GM18499 (cell line): ENCODE measurements around the gene EFCAB12.
"Not testable (repeated sequence)": the region's sequence is repeated elsewhere in the genome, so short reads cannot be mapped to it uniquely, and the experiment has no call there.

Experiments used
- ATAC-seq: cut with Tn5 transposase; IDR thresholded peaks from one replicate; pipeline ENCODE4 v1.9.1; 2021; ENCODE audit warnings: moderate number of reproducible peaks; ENCODE audit not compliant: insufficient read depth, unreplicated experiment

The EFCAB12 gene

GRCh38 chr3:129371041-129371826 is 57.2 kb downstream of the EFCAB12 start:
- no peak for ATAC-seq

GRCh38 chr3:129370248-129370964 is 58.0 kb downstream of the EFCAB12 start:
- ATAC-seq, result no peak

DNA sequence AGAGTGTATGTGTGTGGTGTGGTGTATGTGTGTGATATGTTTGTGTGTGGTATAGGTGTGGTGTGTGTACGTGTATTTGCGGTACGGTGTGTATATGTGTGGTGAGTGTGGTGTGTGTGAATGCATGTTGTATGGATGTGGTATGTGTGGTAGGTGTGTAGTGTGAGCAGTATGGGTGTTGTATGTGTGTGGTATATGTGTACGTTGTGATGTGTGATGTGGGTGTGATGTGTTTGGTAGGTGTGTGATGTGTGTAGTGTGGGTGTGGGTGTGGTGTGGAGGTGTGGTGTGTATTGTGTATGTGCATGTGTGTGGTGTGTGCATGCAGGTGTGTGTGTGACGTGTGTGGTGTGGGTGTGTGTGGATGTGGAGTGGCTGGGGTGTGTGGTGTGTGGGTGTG is 58.7 kb downstream of the EFCAB12 start:
- ATAC-seq, result no peak

GRCh38 chr3:129367821-129368220 is 60.6 kb downstream of the EFCAB12 start:
- ATAC-seq, result no peak

GRCh38 chr3:129366312-129366831 is 62.1 kb downstream of the EFCAB12 start:
- no peak for ATAC-seq

DNA sequence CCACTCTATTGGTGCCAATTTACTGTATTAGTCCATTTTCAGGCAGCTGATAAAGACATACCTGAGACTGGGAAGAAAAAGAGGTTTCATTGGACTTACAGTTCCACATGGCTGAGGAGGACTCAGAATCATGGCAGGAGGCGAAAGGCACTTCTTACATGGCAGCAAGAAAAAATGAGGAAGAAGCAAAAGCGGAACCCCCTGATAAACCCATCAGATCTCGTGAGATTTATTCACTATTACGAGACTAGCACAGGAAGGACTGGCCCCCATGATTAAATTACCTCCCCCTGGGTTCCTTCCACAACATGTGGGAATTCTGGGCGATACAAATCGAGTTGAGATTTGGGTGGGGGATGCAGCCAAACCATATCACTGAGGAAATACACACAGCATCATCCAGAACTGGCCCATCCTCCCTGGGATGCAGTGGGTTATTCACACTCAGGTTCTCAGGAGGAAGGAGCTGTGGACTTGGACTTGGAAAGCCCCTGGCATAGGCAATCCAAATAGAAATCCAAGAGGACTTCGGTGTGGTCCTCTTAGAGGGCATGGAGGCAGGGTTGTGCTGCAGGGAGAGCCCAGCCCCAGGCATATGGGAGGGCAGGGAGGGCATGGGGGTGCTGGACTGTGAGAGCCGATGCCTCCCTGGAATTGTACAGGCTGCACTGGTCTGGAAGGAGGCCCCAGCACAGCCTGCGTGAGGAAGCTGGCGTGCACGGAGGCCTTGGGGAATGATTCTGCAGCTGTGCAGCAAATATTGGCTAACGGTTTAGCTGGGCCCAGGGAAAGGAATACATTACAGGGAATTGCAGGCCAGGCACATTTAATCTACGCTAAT is 62.9 kb downstream of the EFCAB12 start:
- no peak for ATAC-seq

GRCh38 chr3:129364811-129365210 is 63.6 kb downstream of the EFCAB12 start:
- not testable (repeated sequence) for ATAC-seq

DNA sequence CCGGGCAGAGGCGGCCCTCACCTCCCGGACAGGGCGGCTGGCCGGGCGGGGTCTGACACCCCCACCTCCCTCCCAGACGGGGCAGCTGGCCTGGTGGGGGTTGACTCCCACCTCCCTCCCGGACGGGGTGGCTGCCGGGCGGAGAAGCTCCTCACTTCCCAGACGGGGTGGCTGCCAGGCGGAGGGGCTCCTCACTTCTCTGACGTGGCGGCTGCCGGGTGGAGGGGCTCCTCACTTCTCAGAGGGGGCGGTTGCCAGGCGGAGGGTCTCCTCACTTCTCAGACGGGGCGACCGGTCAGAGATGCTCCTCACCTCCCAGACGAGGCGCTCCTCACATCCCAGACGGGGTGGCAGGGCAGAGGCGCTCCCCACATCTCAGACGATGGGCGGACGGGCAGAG is 65.1 kb downstream of the EFCAB12 start:
- ATAC-seq, result not testable (repeated sequence)

GRCh38 chr3:129360705-129361460 is 67.6 kb downstream of the EFCAB12 start:
- no peak for ATAC-seq

DNA sequence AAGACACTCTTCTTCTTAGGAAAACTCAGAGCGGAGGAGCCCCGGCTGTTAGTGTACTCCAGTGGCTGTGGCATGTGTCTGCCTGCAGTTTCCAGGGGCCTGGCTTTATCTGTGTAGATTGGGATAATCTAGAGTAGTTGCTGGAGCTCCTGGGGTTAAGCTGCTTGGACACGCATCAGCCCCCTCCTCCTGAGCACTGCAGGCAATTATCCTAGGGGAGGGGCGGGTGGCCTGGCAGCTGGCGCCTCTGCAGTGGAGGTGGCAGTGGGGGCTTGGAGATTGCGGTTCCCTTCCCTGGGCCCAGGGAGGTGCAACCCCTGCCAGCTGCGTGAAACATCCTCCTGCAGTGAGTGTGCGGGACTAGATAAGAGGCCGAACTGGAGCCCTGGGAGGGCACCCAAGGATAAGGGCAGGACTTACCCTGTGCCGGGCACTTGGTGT is 68.2 kb downstream of the EFCAB12 start:
- no peak for ATAC-seq

DNA sequence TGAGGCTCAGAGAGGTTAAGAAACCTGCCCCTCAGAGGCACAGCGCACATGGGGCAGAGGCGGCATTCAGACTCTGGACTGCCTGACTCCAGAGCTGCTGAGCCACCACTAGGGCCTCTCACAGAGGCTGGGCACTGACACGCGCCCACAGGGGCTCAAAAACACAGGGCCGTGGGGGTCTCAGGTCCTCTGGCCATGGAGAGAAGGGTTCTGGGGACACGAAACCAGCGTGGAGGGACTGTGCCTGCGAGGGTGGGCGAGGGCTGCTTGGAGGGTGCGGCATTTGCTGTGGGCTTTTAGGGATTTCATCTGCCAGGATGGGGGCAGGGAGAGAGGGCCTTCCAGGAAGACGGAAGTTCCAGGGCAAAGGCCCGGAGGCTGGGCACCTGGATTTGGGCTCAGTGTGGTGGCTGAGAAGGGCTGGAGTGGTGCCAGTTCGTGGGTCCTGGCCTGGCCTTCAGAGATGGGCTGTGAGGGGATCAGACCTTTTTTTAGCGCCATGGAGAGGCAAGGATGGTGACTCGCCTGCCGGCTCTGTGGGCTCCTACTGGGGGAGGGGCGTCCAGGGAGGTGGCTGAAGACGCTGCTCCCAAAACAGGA is 69.6 kb downstream of the EFCAB12 start:
- no peak for ATAC-seq

DNA sequence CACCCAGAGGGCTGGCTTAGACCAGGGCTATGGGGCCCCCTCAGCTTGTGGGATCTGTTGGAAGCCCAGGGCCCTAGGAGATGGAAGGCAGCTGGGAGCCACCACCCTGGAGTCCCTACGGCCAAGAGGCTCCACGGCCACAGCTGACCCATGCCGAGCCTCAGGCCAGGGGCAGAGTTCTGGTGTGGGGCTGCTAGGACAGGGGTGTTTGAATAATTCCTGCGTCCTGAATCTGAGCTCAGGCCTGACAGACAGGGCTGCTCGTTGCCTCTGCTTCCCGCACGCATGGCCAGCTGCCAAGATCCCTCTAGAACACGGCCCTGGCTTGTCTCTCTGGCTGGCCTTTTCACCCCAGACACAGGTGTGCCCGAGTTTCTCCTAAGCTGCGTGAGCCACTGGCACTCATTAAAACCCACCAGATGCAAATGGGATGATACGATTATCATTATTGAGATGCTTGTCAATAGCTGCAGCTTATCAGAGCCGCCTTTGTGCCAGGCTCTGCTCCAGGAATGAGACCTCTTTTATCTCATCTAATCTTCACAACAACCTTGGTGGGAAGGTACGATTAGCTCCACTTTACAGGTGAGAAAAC is 70.2 kb downstream of the EFCAB12 start:
- no peak for ATAC-seq

DNA sequence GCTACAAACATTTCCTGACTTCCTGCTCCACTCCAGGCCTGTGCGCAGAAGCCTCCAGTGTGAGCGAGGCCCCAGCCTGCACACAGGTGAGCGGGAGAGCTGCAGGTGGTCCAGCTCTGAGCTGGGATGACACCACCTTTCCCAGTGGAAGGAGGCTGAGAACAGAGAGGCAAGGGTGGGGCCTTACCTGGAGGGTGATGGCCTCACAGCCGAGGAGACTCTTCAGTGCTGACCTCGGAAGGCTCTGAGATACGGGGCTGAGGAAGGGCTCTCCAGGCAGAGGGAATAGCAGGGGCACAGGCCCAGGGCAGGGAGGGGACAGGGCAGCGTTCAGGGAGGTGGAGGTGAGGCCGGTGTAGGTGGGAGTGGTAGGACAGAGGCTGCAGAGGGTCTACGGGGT is 70.8 kb downstream of the EFCAB12 start:
- ATAC-seq, result no peak

GRCh38 chr3:129356756-129357425 is 71.5 kb downstream of the EFCAB12 start:
- ATAC-seq, result no peak

DNA sequence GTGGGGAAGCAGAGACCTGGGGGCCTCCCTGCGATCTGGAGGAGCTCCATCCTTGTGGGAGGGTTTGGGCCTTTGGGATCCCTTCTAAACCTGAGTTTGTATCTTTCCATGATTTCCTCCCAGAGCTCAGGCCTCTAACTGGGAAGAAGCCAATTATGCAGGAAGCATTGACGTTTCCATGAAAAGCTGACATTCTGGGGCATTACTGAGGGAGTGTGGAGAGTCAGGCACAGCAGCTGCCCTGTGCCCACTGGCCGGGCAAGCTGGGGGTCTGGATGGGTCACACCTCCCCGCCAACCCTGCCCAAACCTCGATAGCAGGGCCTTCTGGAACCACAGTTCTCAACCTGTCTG is 74.9 kb downstream of the EFCAB12 start:
- ATAC-seq, result no peak

GRCh38 chr3:129352650-129353588 is 75.5 kb downstream of the EFCAB12 start:
- ATAC-seq, result no peak

DNA sequence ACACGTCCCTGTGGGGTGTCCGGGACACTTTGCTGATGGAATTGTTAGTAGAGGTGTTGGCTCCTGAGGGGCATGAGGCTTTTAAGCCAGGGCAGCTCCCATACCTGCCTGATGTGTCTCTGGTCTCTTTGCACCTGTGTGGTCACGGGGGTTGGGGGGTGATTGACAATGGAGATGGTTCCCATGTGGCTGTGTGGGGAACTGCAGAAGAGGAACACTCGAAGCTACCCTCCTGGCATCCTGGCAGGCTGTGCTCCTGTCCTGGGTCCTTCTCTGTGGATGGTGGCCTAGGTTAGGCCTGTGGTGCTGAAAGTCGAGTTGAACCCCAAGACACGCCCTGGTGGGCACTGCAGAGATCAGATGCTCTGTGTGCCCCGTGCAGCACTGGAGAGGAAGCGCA is 76.4 kb downstream of the EFCAB12 start:
- ATAC-seq, result no peak
